Measurements from ENCODE around the gene TMEM178A.

GRCh38 chr2:39688181-39688580, 22.5 kb downstream of the TMEM178A start:
- TF ChIP-seq RFX5 (IDR thresholded peaks at IDR 0.05; ENCODE audit: low read depth, low read length) (no peak), CTCF (conservative IDR thresholded peaks at IDR 0.05; ENCODE audit: low read depth, low read length) (no peak), POLR2A (IDR thresholded peaks at IDR 0.05; ENCODE audit: low read depth, low read length) (no peak), RCOR1 (IDR thresholded peaks at IDR 0.05; ENCODE audit: insufficient replicate concordance, low read length) (no peak), RAD21 (IDR thresholded peaks at IDR 0.05; ENCODE audit: low read length) (no peak), CHD1 (IDR thresholded peaks at IDR 0.05; ENCODE audit: low read depth, low read length) (no peak), SMC3 (IDR thresholded peaks at IDR 0.05; ENCODE audit: low read depth, low read length) (no peak), FOS (IDR thresholded peaks at IDR 0.05; ENCODE audit: low read depth, low read length) (no peak), BHLHE40 (IDR thresholded peaks at IDR 0.05; ENCODE audit: low read depth, low read length) (no peak), MAFK (IDR thresholded peaks at IDR 0.05; ENCODE audit: low read depth, low read length) (no peak), MAZ (IDR thresholded peaks at IDR 0.05; ENCODE audit: borderline replicate concordance, low read depth, low read length) (no peak), CEBPB (IDR thresholded peaks at IDR 0.05; ENCODE audit: low read depth, low read length) (no peak), MXI1 (IDR thresholded peaks at IDR 0.05; ENCODE audit: borderline replicate concordance, low read depth, low read length) (no peak), USF2 (IDR thresholded peaks at IDR 0.05; ENCODE audit: low read depth, low read length) (no peak)

Data from IMR-90 (cell line).